CD4-positive, alpha-beta T cell treated with Interleukin-10 for 1 hour (primary cell): ENCODE measurements around the gene ARHGEF7.
"Not testable (repeated sequence)": the region's sequence is repeated elsewhere in the genome, so short reads cannot be mapped to it uniquely, and the experiment has no call there.

Experiments used
- DNase-seq: peaks from one replicate; pipeline ENCODE4 v3.0.0-alpha.2; 2020

ARHGEF7 gene

DNA sequence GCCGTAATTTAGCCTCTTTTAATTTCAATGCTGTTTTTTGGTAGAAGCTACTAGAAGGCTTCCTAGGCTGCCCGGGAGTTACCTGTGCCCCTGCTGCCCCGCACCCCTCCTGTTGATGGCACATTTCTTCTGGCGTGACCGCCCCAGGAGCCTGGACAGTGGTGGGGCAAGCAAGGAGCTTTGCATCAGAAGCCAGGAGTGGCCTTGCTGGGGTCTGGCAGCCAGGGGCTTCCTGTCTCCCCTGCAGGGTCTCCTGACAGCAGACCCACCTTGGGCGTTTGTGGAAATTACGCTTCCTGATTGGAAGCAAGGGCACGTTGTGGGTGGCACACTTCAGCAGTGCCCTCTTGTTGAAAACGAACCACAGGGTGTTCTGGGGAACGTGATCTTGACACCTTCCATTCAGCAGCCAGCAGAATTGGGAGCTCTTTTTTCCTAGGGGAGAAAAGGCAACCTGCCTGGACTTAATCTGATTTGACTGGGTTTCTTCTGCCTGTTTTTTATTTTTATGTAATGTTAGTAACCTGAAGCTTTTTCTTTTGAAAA, 115.3 kb downstream of the ARHGEF7 start:
- no peak for DNase-seq

DNA sequence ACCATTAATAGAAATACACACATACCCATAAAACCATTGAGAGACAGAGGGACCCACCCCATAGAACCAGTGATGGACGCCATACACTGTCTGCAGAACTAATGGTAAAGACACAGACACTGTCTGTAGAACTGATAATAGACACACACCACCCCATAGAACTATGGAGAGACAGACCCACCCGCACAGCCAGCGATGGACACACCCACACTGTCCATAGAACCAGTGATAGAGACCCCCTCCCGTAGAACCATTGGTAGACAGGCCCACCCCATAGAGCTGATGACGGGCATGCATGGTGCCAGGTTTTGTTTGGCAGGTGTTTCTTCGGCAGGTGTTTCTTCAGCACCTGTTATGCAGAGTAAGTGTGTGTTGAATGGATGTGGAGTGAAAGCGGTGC, 117.1 kb downstream of the ARHGEF7 start:
- DNase-seq, result no peak

DNA sequence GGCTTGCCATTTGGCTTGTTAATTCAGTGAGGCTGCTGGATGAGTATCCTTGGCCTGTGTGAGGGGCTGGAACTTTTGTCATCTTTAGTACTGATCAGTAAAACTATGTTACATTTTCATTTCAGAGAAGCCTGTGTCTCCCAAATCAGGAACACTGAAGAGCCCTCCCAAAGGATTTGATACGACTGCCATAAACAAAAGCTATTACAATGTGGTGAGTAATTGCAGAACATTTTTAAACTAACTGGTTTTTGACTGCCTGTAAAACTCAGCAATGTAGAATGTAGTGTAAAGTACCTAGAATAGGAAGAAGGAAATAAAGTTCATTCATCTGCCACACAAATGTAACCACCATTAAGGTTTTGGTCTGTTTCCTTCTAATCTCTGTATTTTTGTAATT, 118.0 kb downstream of the ARHGEF7 start:
- DNase-seq, result no peak

DNA sequence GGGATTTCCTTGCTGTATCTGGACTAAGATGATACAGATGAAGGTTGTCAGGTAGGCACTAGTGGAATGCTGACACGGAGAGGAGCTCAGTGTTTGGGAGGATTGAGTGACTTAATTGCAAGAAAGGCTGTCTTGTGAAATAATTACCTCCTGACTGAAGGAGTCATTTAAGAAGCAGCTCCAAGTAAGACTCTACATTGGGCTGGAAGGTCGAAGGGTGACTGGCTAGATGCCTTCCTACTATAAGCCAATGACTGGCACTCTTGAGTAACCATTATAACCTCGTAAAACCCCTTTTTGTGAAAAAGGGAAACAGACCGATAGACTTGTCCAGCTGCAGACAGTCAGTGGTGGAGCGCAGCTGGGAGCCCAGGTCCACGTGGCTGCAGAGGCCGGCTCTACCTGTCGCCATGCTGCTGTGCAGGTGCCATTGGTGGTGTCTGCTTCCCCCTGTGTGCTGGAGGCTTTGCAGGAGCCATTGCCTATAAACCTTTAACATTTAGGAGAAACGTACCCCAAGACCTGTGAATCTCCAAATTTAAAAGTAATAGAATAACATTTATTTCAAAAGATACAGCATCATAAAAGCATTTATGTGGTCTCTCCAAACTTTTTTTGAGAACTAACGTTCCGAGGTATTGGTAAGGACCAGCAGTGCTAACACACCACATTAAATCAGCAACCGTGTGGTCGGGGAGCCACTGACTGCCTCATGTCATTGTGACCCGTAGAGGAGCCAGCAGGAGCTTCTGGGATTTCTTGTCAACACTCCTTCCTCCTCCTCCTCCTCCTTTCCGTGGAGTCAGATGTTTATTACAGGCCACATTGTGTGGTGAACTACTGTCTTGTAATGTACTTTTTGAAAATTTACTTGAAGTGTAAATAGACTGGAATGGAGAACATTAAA, 124.9 kb downstream of the ARHGEF7 start:
- no peak for DNase-seq

DNA sequence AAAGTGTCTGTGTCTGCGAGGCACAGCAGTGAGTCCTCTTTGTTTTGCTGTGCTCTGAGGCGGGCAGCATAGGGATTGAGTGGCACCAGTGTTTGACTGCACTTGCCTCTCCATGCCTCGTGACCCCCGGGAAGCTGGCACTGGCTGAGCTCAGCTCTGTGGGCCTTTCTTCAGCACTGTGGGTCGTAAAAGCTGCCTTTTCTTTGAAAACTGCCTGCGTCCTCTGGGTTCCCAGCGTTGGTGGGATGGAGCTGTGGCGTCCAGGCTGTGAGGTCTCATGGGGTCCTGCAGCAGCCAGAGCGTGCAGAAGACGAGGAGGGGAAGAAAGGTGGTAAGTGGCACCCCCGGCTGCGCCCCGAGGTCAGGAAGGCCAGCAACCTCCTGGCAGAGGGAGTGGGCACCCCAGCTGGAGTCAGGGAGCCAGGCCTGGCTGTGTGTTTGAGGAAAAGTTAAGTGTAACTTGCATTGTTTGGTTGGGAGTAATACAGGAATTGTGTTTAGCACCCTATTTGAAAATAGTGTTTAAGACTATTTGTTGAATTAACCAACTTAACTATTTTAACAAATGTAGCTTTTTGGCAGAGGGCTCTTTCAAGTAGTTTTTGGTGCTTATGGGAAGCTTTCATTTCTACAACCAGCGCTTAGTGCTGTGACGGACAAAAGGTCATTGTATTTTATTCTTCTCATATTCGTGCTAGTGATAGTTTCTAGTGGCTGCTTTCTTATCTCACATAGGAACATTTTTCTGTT, 126.1 kb downstream of the ARHGEF7 start:
- DNase-seq, result no peak

DNA sequence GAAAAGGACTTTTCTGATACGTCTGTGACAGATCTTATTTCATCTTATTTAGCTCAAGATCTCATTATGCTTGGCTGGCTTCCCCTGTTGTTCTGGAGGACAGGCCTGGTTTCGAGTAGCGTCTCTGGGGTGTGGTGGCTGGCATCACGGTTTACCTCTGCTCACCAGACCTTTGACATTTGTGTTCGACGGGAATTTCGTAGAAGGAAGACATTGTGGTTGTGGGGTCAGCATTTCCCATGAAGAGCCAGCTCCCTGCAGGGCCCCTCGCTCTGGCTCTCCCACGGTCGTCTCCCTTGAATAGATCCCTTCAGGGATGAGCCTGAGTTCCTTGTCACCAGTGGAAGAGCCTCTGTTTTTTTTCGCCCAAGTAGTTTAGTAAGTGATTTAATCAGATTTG, 126.8 kb downstream of the ARHGEF7 start:
- DNase-seq, result no peak

DNA sequence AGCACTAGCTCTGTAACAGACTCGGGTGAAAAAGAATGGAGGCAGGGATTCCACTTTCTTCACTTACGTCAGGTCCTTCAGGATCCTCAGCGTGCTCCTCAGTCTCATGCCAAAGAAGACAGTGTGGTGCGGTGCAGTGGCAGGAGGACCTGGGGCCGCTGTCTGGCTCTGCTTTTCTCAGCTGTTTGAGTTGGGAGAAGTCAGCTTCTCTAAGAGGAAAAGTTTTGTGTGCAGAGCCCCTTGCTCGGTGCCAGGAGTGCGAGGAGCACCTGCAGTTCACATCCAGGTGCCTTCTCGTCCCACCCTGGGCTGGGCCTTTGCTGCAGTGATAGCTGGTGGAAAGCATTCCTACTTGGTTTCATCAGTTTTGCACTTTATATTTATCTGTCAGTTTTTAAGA, 127.5 kb downstream of the ARHGEF7 start:
- no peak for DNase-seq

DNA sequence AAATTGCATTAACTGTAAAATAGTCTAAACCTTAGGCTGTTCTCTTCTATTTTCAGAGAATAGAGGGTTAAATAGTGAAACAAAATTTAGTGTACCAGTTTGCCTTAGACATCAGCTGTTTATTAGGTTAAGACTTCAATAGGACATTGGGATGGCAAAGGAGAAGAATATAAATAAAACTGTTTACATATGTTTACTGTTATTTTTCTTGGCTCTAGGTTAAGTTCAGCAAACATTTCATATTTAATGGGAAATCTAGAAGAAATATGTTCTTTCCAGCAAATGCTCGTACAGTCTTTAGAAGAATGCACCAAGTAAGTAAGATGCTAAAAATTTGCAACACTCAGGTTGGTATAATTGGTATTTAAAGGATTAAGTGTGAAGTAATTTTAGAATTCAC, 128.9 kb downstream of the ARHGEF7 start:
- no peak for DNase-seq

DNA sequence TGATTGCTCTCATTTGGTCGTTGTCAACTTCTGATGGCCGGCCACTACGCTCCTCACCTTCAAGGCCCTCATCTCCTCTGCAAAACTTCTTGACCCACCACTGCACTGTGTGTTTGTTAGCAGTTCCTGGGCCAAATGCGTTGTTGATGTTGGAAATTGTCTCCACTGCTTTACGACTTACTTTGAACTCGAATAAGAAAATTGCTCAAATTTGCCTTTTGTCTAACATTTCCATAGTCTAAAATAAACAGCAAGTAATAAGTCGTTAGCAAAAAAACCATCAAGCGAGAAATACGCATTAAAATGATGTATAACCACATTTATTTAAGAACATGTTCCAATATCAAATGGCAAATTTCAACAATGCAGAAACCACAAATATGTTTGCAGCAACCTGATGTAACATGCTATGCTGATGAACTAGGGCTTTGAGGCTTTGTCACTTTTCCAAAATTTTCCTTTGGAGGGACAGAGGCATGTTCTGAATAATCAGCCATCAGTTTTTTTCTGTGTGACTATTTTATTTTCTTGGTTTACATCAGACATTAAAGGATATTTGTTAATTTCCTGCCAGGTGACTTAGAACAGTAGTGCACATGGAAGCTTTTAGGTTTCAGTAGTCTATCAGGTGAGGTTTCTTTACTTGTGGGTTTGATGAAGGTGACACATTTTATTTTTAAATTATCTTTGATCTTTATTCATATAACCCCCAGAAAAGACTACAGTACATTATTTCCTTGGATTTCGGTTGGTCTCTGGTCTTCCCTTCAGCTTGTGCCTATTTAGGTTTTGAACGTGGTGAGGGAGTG, 130.7 kb downstream of the ARHGEF7 start:
- DNase-seq, result no peak

DNA sequence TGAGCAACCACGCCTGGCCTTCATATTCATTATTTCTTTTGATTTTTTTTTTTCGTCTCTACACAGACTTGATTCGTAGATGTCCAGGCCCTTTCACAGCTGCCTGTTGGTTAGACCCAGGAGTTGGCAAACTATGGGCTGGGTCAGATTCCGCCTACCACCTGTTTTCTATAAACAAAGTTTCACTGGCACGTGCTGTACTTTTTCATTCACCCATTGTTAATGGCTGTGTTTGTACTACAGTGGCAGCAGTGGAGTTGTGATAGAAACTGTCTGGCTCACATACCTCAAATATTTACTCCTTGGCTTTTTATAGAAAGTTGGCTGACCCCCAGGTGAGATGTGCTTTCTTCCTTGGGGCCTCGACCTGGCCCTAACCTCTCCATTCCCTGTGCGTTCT, 132.4 kb downstream of the ARHGEF7 start:
- DNase-seq, result no peak

DNA sequence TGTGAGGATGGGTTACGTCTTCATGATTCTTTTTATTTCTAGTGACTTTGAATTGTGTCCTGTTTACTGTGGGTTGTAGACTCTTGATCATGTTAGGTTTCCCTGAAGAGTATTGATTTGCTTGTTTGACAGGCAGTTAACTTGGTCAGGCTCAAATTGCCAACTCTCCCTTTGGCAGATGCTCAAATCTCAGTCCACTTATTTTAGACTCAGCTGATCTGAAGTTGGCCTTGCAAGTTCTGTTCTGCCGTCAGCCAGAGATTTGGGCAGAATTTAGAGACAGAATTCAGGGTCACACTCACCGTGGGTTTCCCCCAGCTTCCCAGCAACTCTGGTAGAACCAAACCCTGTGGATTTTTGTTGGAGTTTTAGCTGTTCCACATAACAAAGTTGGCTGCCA, 133.7 kb downstream of the ARHGEF7 start:
- no peak for DNase-seq

DNA sequence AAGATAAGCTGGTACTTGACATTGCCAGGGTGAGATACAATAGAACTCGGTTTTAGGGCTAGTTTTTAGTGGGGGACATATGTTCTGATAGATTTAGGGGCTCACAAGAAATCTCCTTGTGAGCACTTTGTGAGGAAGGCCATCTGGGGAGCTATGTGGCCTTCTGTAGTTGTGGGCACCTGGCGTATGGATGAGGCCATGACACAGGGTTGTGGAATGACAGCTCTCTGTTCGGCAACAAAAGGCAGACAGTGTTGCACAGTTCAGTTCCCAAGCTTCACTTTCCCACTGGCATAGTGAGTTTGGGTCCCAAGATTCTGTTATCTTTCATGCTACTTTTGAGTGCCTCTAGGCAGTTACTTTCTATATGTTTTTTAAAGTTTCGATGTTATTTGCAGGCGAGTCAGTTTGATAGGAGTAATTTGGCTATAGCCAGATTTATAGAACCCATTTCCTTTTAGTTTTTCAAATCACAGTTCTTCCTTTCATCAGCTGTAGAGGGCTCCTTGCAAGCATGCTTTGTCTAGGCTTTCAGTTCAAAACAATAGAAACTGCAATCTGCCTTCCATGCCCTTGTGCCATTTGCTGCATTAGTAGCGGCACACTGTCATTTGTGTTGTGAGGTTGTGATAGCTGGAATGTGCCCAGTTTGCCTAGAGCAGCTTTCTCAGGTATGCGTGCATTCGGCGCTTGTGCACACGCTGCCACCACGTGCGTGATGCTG, 134.7 kb downstream of the ARHGEF7 start:
- no peak for DNase-seq

DNA sequence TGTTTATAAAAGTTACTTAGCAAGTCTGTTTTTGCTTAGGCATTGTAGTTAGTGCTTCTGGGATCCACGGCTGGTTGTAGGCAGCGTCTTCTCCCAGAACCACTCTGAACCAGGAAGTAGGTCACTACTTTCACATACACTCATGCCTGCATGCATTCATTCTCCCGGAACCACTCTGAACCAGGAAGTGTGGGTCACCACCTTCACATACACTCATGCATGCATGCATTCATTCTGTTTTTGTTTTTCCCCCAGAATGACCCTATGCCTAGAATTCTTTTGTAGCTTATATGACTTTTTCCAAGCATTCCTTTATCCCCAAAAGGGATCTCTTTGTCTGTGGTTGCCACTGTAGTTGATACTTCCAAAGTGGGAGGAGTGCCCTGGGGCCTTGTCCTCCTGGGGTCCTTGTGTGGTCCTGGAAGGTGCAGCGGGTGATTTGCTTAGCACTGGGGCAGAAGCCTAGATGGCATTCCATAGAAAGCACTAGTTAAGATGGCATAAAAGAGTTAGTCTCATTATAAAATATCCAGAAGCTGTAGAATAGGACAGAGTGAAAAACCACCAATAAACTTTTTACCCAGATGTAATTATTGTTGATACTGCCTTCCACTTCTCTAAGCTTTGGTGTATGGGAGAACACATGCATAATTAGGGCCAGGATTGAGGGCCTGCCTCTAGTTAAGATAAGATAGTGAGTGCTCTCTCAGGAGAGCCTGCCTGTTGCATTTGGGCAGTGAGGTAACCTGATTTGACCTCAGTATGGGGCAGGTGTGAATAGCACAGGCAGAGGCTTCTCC, 136.7 kb downstream of the ARHGEF7 start:
- DNase-seq, result no peak

DNA sequence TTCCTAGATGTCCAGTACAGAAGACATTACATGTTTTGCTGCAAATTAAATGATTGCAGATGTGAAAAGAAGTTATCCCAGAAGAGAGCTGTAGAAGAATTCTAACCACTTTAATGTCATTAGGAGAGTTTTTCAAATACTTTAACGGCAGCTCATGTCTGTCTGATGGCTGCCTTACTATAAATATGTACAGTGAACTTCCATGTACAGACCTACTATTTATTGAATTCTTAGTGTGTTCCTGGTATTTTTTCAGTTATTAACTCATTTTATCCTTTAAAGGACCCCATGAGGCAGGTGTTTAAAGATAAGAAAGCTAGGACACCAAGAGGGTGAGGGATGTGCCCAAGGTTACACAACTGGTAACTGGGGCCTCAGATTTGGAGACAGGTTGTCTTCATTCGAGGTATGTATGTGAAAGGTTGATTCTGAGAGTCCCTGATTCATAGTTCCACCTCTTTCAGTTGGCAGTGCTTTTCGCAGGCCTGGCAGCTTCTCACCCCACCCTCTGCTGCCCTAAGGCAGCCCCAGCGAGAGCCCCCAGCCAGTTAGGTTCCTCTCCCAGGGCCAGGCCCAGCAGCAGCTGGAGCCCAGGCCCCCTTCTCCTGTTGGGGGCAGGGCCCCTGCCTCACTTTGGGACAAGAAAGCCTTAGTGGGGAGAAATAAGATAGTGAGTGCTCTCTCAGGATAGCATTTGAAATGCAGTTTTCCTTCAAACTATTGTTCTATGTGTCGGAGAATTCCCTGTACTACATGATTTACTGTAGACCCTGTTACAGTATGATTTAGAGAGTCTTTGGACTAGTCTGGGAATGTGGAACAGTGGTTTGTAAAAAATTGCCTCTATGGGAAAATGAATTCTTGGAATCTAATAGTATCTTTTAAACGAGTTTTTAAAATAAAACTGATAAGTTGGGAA, 137.6 kb downstream of the ARHGEF7 start:
- DNase-seq, result no peak

DNA sequence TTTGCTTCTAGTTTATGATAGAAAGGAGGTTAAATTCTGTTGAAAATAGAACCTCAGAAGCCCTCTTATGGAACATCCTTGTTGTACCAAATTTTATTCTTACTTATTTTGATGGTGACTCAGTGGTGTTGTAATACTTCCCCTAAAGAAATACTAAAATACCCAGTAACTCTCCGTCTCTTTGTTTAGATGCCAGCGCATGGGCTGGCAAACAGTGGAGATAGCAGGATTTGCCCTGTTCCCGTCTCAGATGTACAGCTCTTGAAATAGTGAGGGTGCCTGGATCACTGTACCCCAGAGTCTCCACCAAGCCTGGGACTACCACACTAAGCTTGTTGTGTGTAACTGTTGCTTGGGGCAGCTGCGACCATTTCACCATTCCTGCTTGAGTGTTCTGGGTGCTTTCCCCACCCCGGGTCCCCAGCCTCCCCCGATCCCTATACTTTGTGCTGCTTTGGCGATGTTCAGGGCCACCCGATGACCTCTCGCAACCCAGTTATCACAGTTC, 138.3 kb downstream of the ARHGEF7 start:
- no peak for DNase-seq

DNA sequence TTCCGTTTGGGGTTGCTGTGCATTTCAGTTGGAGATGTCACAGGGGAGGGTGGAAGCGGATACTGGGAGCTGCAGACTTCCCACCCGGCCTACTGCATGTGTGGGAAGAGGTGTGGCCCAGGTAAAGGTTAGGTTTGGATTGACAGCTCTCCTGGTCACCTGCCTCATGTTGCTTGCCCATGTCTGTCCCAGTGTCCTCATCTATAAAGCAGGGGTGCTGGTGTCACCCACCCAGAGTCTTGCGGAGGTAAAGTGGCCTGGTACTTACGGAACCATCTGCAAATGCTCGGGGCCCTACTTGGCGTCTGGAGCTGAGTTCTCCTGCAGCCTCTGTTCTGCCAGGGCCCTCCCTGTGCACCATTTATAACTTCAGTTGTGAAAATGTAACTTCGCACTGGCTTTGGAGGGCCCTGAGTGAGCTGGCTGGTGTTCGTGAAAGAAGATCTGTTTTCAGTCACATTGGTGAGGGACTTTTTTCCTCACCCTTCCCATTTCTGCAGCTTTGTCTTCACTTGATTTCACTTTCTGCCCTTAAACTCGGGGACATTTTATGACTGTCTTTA, 140.2 kb downstream of the ARHGEF7 start:
- DNase-seq, result no peak

DNA sequence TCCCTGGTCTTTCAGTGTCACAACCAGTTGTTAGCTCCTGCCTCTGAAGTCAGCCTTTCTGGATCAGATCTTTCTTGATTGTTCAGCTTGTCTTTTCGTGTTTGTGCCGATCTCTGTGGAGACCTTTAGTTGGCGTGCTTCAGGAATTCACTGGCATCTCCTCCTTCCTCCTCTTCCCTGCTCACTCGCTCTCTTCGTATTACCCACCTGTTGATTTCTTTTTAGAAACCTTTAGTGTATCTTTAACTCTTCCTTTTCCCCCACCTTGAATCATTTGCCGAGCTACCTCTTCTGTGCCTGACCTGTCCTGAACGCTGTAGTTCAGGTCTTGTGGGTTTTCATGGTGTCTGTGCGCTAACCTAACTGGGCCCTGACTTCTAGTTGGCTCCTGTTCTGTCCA, 141.3 kb downstream of the ARHGEF7 start:
- no peak for DNase-seq

DNA sequence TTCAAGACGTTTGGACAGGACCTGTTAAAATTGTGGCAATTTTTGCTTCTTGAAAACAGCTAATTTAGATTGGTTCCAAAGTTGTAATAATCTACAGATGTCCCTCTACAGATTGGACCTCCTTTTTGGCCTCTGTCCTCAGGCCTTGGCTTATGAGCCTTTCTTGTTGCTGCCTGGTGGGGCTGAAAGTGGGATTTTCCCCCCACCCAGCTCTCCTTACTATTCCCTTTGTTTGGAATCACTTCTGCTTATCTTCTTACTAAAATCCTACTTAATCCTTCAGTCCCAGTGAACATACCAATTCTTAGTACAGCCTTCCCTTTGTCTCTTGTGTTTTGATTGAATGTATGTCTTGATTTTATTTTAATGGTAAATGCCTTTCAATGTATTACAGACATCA, 141.8 kb downstream of the ARHGEF7 start:
- DNase-seq, result no peak

DNA sequence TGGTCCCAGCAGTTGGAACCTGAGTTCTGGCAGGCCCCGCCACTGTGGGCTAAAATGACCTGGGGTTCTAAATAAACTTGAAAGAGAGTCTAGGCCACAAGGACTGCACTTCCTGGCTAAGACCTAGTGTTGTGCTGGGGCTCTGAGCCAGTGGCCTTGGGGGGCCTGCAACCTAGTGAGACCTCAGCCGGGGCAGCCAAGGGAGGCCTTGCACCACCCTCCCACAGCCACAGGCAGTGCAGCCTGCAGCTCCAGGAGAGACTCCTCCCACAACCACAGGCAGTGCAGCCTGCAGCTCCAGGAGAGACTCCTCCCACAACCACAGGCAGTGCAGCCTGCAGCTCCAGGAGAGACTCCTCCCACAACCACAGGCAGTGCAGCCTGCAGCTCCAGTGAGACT, 142.8 kb downstream of the ARHGEF7 start:
- not testable (repeated sequence) for DNase-seq

DNA sequence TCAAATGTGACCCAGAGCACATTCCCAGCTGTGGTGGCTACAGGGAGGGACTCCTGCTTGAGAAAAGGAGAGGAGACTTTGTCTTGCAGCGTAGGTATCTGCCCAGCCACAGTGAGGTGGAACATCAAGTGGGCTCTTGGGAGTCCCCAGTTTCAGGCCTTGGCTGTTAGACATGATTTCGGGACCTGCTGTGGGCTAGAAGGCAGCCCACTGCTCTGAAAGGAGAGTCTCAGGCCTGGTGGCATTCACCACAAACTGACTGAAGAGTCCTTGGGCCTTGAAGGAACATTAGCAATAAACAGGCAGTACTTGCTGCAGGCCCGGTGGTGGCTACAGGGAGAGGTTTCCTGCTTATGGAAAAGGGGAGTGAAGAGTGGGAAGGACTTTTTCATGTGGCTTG, 143.5 kb downstream of the ARHGEF7 start:
- no peak for DNase-seq
